GM19452 (cell line): ENCODE results near the gene LMOD2.
"Not testable (repeated sequence)": the region's sequence is repeated elsewhere in the genome, so short reads cannot be mapped to it uniquely, and the experiment has no call there.

ENCODE experiments used
- ATAC-seq: cut with Tn5 transposase; IDR thresholded peaks from one replicate; pipeline ENCODE4 v1.9.1; 2021; ENCODE audit not compliant: unreplicated experiment

Gene LMOD2

DNA sequence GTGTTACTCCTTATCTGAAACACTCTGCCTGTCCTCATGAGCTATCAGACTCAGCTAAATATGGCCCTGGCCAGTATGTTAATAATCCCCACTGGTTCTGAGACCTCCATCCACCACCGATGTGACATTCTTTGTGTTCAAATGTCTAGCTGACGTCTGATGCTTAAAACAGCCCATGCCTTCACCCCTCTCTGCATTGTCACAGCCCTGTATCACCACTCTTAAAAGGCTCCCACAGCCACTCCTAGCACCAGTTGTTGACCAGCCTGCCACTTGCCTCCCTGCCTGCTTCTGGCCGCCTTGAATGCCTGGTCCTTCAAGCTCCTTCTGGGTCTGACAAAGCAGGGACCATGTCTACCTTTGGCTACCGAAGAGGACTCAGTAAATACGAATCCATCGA, at the start of gene LMOD2:
TSS of gene LMOD2 (plus strand) at position 253 of the 400 bp plus-strand sequence. CDS start at position 351, 98 bp downstream.
- no peak for ATAC-seq

- no peak for ATAC-seq
Observed at GRCh38 chr7:123607423-123607975, 48.2 kb upstream of the LMOD2 start.

DNA sequence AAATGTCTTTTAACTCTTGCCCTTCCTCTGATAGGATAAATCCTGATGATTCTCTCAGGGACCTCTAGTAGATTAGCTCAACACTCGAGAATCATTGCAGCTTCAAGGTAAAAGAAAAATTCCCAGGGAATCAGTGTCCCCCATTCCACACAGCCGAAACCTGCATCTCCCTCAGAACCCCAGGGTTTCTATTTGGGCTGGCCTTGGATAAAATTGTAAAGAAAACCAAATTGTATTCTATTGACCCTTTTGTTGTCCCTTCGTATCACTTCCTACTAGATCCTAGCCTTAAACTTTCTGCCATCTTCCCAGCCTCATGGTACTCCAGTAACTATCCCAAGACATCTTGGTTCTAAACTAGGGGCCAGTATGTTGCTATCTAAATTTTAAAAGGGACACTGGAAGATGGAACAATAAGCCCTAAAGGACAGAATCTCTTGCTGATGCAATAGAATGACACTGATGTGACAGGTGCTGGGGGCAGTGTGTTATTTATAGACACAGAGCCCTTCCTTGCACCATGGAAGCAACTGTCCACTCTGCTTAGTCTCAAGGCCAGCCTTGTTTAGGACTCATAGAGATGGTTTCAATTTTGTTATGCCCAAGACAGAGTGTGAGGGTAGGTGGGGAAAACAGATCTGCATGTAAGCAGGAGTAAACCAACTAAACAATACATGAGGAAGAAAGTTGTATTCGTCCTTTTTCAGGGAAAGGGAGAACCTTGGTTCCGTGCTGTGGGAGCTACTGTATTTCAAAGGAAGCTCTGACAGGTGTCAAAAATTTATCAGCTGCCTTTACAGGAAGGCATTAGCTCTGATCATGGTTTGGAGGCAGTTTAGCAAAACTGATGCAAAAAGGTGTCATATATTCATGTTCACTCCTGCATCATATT, 46.4 kb upstream of the LMOD2 start:
- no peak for ATAC-seq

DNA sequence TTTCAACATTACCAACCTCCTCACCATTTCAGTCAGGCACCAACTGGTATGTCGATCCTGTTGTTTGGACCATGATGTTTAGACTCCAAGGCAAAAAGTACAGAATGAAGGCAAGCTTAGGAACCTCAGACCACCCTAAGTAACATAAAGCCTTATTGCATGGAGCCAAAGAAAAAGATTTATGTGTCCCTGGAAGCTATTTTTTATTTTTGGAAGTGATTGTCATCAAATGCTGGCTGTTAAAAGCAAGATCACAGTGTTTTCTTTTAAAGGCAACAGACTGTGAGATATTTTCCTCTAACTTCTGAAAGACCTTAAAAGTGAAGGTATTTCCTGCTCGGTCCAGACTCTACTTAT, 45.8 kb upstream of the LMOD2 start:
- ATAC-seq = no peak

- no peak for ATAC-seq
Observed at GRCh38 chr7:123612024-123612423, 43.6 kb upstream of the LMOD2 start.

- ATAC-seq = no peak
Observed at GRCh38 chr7:123615344-123615743, 40.3 kb upstream of the LMOD2 start.

GRCh38 chr7:123616223-123616622, 39.4 kb upstream of the LMOD2 start:
- no peak for ATAC-seq

- no peak for ATAC-seq
Observed at GRCh38 chr7:123621707-123622106, 34.0 kb upstream of the LMOD2 start.

DNA sequence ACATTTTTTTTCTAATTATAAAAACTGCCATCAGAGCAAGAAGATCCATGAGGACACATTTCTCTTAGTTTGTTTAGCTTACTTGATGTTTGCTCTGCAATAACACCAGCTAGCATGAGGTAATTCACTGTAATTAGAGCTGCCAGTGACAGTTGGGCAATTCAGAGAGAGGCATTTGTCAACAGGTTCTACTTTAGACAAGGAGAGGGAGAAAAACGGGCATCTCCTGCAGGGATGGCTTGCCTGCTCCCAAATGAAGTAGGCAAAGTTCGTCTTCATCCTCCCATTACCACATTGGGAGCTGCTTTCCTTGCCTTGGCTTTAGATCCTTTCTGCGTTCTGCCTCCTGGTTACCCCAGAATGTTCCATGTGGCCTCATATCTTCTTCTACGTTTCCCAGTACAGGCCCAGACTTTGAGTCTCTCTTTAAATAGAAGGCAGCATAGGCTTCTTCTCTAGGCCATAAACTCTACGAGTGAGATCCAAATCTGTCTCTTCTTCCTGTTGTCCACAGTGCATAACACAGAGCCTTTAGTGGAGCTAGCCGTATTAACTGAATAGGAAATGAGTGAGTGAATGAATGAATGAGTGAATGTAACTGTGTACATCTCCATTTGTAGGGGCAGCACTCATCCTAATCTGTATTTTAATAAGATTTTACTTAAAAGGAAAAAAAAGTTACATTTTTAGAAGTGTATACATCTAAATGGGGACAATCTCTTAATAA, 32.8 kb upstream of the LMOD2 start:
- no peak for ATAC-seq

DNA sequence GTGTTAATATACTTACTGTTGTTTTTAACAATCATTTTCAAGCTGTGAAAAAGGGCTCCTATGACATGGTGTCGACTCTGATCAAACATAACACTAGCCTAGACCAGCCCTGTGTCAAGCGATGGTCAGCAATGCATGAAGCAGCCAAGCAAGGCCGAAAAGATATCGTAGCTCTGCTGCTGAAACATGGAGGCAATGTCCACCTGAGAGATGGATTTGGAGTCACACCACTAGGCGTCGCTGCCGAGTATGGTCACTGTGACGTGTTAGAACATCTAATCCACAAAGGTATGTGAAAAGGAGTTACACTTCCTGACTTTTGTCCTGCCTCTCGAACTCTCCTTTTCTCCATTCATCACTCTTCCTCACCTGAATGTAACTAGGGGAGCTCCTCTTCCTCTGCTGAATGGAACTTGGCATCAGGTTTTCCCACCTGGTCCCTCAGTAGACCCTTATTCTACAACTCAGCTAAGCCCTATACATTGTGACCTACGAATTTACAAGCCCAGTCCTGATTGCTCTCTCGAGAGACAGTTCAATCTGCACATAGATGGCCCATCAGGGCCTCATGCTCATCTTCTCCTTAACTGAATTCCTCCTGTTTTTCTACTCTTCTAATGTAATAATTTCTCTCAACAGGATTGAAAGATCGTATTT, 31.0 kb upstream of the LMOD2 start:
- peak; percentile 95 for ATAC-seq

DNA sequence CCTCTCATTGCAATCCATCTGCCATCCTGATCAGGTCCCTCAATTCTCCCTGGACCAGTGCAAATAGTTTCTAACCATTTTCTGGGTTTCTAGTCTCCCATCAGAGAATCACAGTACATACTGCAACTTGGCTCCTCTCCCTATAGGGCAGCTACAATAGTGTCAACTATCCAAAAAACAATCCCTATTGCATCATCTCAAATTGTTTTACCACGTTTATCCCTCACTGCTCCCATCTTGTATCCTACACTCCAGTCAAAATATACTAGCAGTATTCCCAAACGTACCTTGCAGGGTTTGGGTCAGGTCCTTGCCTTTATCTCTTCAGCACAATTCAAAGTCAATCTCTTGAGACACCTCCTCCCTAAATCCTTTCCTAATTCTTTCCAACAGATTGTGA, 30.4 kb upstream of the LMOD2 start:
- ATAC-seq = no peak

DNA sequence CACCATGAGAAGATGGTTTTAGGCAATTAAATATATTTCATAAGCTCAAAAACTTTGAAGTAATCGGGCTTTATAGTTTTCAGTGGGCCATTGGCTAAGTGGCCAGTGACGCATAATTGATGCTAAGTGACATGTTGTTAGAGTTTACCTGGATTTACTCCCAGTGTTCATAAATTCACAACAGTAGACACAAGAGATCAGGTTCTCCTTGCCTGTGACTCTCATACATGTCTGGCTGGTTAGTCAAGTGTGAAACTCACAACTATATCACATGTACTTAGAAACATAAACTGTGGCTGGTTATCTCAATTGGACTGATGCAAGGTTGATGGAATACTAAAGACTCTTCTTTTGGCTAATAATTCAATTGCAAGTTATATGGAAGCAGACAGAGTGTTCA, 27.8 kb upstream of the LMOD2 start:
- no peak for ATAC-seq

DNA sequence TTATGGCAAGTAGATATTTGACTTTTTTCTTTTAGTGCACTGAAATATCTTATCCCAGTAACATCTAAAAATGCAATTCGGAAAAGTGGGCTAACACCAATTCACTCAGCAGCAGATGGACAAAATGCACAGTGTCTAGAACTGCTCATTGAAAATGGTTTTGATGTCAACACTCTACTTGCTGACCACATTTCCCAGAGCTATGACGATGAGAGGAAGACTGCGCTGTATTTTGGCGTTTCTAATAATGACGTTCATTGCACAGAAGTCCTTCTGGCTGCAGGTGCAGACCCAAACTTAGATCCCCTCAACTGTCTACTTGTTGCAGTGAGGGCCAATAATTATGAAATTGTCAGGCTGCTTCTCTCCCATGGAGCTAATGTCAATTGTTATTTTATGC, 26.8 kb upstream of the LMOD2 start:
- ATAC-seq = no peak

DNA sequence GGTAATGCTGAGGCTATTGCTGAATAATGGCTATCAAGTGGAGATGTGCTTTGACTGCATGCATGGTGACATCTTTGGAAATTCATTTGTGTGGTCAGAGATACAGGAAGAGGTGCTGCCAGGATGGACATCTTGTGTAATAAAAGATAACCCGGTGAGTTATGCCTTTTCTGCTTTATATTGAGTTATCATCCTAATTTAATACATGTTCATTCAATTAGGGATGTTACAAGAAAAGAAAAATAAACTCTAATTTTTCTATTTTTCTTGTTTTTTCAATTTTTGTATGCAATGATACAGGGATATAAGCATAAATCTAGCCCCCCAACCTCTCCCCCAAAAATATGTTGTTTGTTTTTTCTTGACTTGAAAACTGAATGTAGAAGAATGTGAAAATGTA, 26.4 kb upstream of the LMOD2 start:
- ATAC-seq = no peak

DNA sequence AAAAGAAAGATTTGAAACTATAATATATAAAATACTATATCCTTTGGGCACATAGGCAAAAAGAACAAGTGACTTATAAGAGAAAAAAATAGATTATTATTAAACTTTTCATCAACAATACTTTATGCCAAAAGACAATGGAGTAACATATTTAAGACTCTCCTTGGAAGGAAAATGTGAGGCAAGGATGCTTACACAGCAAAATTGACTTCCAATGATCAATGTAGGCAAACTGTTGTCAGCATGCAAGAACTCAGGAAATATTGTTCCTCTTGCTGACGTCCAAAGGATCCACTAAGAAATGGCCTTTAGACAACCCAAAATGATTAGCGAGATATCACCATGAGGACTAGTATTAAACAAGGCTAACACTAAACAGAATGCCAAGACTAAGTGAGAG, 22.9 kb upstream of the LMOD2 start:
- ATAC-seq = no peak

DNA sequence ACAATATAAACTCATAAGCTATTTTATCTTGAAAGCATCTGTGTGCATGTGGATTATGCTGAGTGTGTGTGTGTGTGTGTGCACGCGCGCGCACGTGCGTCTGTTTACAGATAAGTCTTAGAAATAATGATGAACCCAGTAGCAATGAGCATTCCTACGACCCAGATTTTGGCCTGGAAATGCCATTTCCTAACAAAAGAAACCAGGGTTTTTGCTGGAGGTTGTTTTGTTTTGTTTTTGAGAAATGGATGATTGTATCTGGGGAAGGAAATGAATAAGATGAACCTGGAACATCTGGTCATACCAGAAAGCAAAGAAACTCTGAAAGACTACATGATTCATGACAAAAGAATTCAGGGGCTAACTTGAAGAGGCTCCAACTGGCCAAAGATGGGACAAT, 22.1 kb upstream of the LMOD2 start:
- ATAC-seq = no peak

DNA sequence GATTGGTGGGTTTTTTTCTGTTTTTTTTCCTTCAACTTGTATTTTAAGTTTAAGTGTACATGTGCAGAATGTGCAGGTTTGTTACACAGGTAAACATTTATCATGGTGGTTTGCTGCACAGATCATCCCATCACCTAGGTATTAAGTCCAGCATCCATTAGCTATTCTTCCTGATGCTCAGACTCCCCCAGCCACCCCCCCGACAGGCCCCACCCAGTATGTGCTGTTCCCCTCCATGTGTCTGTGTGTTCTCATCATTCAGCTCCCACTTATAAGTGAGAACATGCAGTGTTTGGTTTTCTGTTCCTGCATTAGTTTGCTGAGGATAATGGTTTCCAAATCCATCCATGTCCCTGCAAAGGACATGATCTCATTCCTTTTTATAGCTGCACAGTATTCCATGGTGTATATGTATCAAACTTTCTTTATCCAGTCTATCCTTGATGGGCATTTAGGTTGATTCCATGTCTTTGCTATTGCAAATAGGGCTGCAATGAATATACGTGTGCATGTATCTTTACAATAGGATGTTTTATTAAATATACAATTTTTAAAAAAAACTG, 21.6 kb upstream of the LMOD2 start:
- ATAC-seq = not testable (repeated sequence)

- ATAC-seq = no peak
Observed at GRCh38 chr7:123635551-123636359, 19.9 kb upstream of the LMOD2 start.

DNA sequence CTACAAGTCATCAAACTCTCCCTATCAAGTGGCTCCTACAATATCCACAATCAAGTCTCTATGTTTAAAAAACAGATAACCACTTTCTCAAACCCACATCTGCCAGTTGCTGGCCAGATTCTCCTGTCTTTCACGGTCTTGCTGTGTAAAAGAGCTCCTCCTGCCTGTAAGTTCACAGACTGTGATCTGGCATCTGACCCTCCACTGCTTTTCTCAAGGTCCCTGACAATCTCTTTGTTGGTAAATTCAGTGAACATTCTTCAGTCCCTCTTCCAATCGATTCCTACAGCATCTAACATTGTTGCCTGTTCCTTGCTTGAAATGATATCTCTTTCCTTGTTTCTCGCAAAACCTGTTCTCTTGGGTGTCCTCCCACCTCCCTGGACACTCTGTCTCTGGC, 18.5 kb upstream of the LMOD2 start:
- ATAC-seq = no peak

GRCh38 chr7:123637878-123638277, 17.8 kb upstream of the LMOD2 start:
- no peak for ATAC-seq
